GM12875 (cell line): ENCODE measurements around the gene DIAPH2.

Experiments
- H3K4me3 ChIP-seq: one replicate; pipeline ENCODE4 v1.5.1; 2011; ENCODE audit warnings: low read depth, low read length, control low read depth
- TF ChIP-seq, protein P1 (sequence below): IDR thresholded peaks from 2 replicates; pipeline ENCODE4 v1.5.1; 2011; ENCODE audit warnings: low read depth, mild to moderate bottlenecking, control low read depth, inconsistent platforms, low read length, moderate library complexity, borderline replicate concordance; ENCODE audit not compliant: insufficient read depth

The DIAPH2 gene

DNA sequence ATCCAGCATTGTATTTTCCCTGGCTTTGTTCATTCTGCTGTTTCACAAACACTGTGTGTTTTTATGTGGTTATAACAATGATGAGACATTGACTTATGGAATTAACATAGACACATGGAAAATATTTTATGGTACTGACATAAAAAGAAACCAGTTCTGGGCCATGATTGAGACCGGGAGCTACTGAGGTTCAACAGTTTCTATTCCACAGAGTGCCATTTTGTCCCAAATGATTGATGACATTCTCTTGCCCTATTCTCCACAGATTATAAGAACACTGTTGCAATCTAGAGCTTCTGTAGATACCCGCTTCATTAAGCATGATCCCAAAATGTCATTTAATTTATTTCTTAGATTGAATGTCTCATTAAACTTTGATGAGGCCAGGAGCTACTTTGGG lies 525.9 kb downstream of the DIAPH2 start:
- TF ChIP-seq, protein P1, sequence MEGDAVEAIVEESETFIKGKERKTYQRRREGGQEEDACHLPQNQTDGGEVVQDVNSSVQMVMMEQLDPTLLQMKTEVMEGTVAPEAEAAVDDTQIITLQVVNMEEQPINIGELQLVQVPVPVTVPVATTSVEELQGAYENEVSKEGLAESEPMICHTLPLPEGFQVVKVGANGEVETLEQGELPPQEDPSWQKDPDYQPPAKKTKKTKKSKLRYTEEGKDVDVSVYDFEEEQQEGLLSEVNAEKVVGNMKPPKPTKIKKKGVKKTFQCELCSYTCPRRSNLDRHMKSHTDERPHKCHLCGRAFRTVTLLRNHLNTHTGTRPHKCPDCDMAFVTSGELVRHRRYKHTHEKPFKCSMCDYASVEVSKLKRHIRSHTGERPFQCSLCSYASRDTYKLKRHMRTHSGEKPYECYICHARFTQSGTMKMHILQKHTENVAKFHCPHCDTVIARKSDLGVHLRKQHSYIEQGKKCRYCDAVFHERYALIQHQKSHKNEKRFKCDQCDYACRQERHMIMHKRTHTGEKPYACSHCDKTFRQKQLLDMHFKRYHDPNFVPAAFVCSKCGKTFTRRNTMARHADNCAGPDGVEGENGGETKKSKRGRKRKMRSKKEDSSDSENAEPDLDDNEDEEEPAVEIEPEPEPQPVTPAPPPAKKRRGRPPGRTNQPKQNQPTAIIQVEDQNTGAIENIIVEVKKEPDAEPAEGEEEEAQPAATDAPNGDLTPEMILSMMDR = no peak
- no peak overlapping the region for H3K4me3 ChIP-seq

DNA sequence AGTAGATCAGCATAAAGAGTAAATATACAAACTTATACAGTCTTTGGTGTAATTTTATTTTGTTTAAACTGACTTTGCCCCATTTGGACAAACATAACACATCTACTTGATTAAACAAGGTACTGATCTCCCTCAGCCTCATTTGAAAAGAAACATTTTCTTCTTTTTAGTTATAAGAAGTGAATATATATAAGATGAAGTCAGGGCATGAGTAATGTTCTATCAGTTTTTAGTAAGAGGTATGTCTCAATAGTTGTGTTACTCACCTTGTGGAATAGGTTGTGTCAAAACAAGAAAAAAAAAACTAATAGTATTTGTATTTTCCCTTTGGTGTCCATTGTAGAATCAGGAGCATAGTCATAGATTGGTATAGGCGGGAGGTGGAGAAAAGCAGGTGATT lies 526.4 kb downstream of the DIAPH2 start:
- TF ChIP-seq, protein P1 = no peak
- no peak overlapping the region for H3K4me3 ChIP-seq

DNA sequence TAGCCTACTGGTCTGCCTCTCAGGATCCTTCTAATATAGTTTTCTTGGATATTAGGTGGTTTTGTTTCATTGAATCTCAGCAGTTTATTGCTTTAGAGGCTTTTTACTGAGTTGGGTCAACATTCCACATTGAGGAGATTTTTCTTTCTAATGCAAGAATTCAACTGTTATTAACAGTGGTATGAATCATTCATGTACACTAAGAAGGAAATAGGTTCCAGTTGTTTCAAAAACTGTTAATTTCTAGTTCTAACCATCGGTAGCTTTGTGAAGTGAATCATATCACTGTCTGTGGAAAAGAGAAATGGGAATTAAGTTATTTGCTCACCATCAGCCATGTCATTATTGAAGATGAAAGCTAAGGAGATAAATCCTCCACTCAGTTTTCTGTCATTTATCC lies 530.5 kb downstream of the DIAPH2 start:
- TF ChIP-seq, protein P1 = no peak

DNA sequence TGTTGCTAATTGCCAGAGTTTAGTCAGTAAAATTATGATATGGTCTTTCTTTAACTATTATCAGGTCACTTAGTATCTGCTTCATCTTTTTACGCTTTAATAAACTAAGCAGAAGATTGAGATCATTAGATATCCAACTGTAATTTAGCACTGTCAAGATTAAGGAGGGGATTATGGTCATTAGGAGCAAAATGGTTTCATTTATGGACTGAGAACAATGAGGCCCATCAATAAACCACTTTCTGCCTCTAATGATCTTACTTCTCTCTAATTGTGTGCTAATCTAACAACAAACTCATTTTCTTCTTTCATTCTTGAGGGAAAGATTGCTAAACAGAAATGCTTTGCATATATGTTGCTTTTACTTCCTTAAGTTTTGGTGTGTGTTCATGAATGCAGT lies 539.5 kb downstream of the DIAPH2 start:
- no peak overlapping the region for H3K4me3 ChIP-seq
- TF ChIP-seq, protein P1 = no peak

More for the DNA sequence above, 530.5 kb downstream of the DIAPH2 start:
- H3K4me3 ChIP-seq = no peak overlapping the region

DNA sequence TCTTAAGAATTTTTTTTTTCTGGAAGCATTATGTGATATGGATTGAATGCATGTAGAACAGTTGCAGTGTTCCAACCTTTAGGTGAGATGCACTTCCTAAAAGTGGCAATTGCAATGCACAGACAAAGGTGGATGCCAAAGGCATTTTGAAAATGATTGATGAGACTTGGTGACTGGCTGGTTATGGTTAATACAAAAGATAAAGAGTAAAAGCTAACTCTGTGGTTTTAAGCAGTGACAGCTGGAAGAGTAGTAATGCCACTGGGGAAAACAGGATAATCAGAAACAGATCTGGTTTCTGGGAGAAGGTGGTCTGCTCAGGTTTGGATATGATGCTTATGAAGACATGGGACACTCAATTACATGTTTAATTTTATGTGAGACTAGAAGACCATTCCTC lies 544.7 kb downstream of the DIAPH2 start:
- TF ChIP-seq, protein P1 = no peak
- H3K4me3 ChIP-seq = no peak overlapping the region

DNA sequence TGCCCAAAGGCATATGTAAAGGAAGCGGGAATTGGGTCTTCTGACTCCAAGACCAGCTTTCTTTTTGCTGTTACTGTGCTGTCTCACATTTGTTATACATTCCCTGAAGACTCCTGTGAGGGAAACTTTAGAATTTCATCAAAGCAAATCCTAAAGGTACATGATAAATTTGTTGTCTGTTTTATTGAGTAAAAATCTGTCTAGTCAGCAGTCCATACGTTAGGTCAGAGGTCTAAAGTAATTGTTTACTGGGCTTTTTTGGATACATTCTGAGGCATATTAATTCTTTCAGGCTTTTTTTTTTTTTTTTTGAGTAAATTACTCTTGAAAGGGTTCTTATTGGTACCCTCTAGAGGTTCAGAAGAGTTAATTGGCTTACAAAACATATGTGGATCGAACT lies 546.3 kb downstream of the DIAPH2 start:
- TF ChIP-seq, protein P1 = no peak
- H3K4me3 ChIP-seq = no peak overlapping the region

DNA sequence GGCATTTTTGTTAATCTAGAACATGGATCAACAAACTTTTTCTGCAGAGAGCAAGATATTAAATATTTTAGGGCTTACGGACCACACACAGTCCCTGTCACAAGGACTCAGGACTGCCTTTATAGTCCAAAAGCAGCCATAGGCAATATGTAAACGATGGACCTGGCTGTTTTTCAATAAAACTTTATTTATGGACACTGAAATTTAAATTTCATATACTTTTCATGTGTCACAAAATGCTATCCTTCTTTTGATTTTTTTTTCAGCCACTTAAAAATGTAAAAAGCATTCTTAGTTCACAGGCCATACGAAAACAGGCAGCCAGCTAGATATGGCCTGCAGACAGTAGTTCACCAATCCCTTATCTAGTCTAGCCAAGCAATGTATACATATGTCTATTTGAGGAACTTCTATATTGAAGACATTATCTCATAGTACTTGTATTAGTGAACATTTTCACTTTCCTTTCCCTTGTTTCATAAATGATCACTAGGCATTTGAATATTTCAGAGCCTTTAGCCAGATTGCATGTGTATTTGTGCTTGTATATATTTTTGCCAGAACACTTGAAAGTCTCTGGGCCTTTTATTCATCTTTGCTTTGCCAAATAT lies 549.9 kb downstream of the DIAPH2 start:
- TF ChIP-seq, protein P1 = no peak
- no peak overlapping the region for H3K4me3 ChIP-seq
